SU-DHL-6 (cell line): ENCODE results near the gene RGMA.

Experiments used
- H2AFZ ChIP-seq: fragments of 200-600 bp; sonication (generic); 2 replicates; pipeline ENCODE4 v1.6.1; 2014; ENCODE audit warnings: low read depth, mild to moderate bottlenecking, moderate library complexity, mixed read lengths, antibody characterized with exemption, low read length; ENCODE audit not compliant: severe bottlenecking
- H3F3A ChIP-seq: fragments of 200-600 bp; shearing (Covaris generic); 2 replicates; pipeline ENCODE4 v1.6.0; 2016; ENCODE audit warnings: antibody characterized with exemption, mild to moderate bottlenecking; ENCODE audit not compliant: insufficient read depth
- H3K27ac ChIP-seq: fragments of 200-600 bp; sonication (generic); 2 replicates; pipeline ENCODE4 v1.5.1; 2016; ENCODE audit warnings: low read depth, mild to moderate bottlenecking, low read length, moderate library complexity, mixed read lengths
- H3K27me3 ChIP-seq: fragments of 200-600 bp; sonication (generic), shearing (Covaris generic); 2 replicates; pipeline ENCODE4 v1.6.0; 2014; ENCODE audit warnings: mild to moderate bottlenecking, low read length
- H3K36me3 ChIP-seq: fragments of 200-600 bp; sonication (generic); 2 replicates; pipeline ENCODE4 v1.6.1; 2014; ENCODE audit warnings: mild to moderate bottlenecking, low read length, mixed read lengths
- H3K4me2 ChIP-seq: fragments of 300-600, 200-600 bp; shearing (Covaris generic), sonication (generic); 2 replicates; pipeline ENCODE4 v1.6.0; 2014; ENCODE audit warnings: low read length, low read depth, mild to moderate bottlenecking; ENCODE audit not compliant: poor library complexity, severe bottlenecking
- H3K4me3 ChIP-seq: fragments of 200-600 bp; sonication (generic); 2 replicates; pipeline ENCODE4 v1.5.1; 2014; ENCODE audit warnings: antibody characterized with exemption, low read length, mild to moderate bottlenecking, mixed read lengths; ENCODE audit not compliant: insufficient read depth, poor library complexity, severe bottlenecking
- H3K79me2 ChIP-seq: fragments of 200-600 bp; sonication (generic); 2 replicates; pipeline ENCODE4 v1.6.1; 2014; ENCODE audit warnings: mild to moderate bottlenecking, low read length, moderate library complexity; ENCODE audit not compliant: insufficient read depth
- H3K9ac ChIP-seq: fragments of 200-600 bp; sonication (generic); 2 replicates; pipeline ENCODE4 v1.7.0; 2014; ENCODE audit warnings: mild to moderate bottlenecking, low read length
- H3K9me2 ChIP-seq: fragments of 200-600 bp; sonication (generic); replicated peaks from 2 replicates; pipeline ENCODE4 v1.6.1; 2014; ENCODE audit warnings: low read length; ENCODE audit not compliant: insufficient read depth
- H3K9me3 ChIP-seq: fragments of 200-600 bp; sonication (generic); 2 replicates; pipeline ENCODE4 v1.6.1; 2014; ENCODE audit warnings: low read length, mixed read lengths; ENCODE audit not compliant: insufficient read depth
- H4K20me1 ChIP-seq: fragments of 200-600 bp; sonication (generic); 2 replicates; pipeline ENCODE4 v1.6.1; 2014; ENCODE audit warnings: low read depth, mild to moderate bottlenecking, antibody characterized with exemption, low read length, moderate library complexity, mixed read lengths
- EZH2phosphoT487 ChIP-seq: fragments of 200-600 bp; sonication (generic), shearing (Covaris generic); conservative IDR thresholded peaks from 2 replicates; pipeline ENCODE4 v1.6.1; 2018; ENCODE audit warnings: mild to moderate bottlenecking, antibody characterized with exemption, low read length, moderate library complexity, mixed read lengths
- TF ChIP-seq, protein P1 (sequence below): fragments of 200-600 bp; sonication (generic); IDR thresholded peaks from one replicate; pipeline ENCODE4 v1.5.1; 2017; ENCODE audit warnings: antibody characterized with exemption, mild to moderate bottlenecking, low read length, moderate library complexity; ENCODE audit not compliant: insufficient read depth, poor library complexity, severe bottlenecking

RGMA gene

DNA sequence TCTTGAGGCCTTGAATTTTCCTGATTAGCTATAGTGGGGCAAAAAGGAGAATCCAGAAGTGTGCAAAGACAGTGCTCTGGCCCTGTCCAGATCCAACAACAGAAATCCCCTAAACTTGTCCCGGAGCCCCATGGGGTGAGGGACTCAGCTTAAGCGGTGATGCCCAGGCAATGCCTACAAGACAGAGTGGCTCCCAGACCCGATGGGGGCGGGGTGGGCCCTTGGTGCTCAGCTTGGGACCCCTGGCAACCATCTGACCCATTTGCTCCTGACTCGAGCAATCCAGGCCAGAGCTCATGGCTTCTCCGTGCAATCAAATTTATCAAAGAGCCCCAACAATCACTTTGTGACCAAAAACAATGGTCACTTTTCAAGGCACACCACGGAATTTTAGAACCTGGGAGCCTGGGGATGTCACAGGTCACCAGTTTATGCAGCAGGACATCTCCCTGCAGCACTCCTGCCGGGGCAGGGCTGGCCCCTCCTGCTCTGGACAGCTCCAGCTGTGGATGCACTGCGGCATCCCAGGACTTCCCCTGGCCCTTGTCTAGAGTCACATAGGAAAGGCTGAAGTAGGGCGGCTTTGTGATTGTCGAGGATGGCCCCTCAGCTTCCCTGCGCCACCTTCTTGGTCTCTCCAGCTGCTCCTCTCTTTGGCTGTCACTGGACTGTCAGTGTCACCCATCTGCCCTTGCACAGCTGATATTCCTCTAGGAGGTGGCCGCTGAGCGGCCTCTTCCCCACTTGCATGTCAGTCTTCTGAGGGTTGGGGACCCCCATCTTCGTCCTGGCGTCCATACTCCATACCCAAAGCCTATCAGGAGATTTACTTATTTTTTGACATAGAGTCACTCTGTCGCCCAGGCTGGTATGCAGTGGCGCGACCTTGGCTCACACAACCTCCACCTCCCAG is 28.4 kb downstream of the RGMA start:
- no peaks in the 10 kb centered on the region for H3K36me3 ChIP-seq
- no peaks in the 10 kb centered on the region for H3F3A ChIP-seq
- no peak overlapping the region for H3K4me2 ChIP-seq
- H3K79me2 ChIP-seq = no peaks in the 10 kb centered on the region
- no peaks in the 10 kb centered on the region for H3K9me2 ChIP-seq
- TF ChIP-seq EZH2phosphoT487 = no peak
- TF ChIP-seq, protein P1, sequence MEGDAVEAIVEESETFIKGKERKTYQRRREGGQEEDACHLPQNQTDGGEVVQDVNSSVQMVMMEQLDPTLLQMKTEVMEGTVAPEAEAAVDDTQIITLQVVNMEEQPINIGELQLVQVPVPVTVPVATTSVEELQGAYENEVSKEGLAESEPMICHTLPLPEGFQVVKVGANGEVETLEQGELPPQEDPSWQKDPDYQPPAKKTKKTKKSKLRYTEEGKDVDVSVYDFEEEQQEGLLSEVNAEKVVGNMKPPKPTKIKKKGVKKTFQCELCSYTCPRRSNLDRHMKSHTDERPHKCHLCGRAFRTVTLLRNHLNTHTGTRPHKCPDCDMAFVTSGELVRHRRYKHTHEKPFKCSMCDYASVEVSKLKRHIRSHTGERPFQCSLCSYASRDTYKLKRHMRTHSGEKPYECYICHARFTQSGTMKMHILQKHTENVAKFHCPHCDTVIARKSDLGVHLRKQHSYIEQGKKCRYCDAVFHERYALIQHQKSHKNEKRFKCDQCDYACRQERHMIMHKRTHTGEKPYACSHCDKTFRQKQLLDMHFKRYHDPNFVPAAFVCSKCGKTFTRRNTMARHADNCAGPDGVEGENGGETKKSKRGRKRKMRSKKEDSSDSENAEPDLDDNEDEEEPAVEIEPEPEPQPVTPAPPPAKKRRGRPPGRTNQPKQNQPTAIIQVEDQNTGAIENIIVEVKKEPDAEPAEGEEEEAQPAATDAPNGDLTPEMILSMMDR = no peak
- H3K4me3 ChIP-seq = no peak overlapping the region
- H3K9ac ChIP-seq = no peak overlapping the region
- H4K20me1 ChIP-seq = no peaks in the 10 kb centered on the region
- no peak overlapping the region for H3K27ac ChIP-seq
- H2AFZ ChIP-seq = no peak overlapping the region
- H3K27me3 ChIP-seq = no peaks in the 10 kb centered on the region
- H3K9me3 ChIP-seq = no peaks in the 10 kb centered on the region

DNA sequence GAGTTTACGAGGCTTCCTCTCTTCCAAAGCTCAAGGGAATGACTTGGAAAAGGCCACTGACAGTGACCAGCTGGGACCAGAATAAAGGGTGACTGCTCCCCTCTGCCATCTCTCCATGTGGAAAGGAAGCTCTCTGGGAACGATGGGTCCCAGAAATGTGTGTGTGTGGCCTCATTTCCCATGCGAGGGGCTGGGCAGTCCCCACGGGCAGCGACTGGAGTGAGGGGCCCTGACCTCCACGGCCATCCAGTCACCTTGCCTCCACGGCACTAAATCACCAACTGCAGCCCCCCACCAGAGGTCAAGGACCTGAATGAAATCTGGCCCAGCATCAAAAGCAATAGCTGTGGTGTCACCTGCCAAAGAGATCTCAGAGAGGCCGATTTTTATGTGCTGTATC is 29.6 kb downstream of the RGMA start:
- H3K9me2 ChIP-seq = no peaks in the 10 kb centered on the region
- no peak overlapping the region for H3K4me3 ChIP-seq
- H3K36me3 ChIP-seq = no peaks in the 10 kb centered on the region
- H3K79me2 ChIP-seq = no peaks in the 10 kb centered on the region
- H3K9me3 ChIP-seq = no peaks in the 10 kb centered on the region
- no peaks in the 10 kb centered on the region for H3F3A ChIP-seq
- H3K27me3 ChIP-seq = no peaks in the 10 kb centered on the region
- H2AFZ ChIP-seq = no peak overlapping the region
- no peak overlapping the region for H3K4me2 ChIP-seq
- H3K9ac ChIP-seq = no peak overlapping the region
- TF ChIP-seq, protein P1 = no peak
- no peak for TF ChIP-seq EZH2phosphoT487
- H4K20me1 ChIP-seq = no peaks in the 10 kb centered on the region
- H3K27ac ChIP-seq = no peak overlapping the region

DNA sequence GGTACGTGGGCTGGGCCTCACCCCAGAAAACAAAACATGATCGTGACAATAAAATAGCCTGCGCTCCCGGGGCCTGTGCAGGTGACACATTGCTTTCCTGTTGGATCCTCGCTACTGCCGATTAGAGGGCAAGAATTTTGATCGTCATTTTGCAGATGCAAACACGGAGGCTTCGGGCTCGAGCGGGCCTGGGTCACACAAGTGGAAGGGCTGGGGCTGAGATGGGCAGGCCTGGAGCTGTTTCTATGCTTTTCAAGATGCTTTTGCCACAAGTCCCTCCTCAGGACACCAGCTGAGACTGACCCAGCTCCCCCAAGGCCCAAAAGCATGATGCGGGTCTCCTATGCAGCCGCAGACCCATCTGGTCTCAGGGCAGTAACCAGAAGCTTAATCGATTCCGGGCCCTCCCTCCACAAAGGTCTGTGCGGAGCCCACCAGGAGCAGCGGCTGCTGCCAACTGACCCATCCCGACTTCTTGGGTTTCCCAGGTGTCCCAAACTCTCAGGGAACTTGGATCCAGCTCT is 30.0 kb downstream of the RGMA start:
- no peak overlapping the region for H2AFZ ChIP-seq
- H3K4me3 ChIP-seq = no peak overlapping the region
- no peak overlapping the region for H3K4me2 ChIP-seq
- TF ChIP-seq EZH2phosphoT487 = no peak
- TF ChIP-seq, protein P1 = no peak
- H3K27me3 ChIP-seq = no peaks in the 10 kb centered on the region
- H3K79me2 ChIP-seq = no peaks in the 10 kb centered on the region
- H3K36me3 ChIP-seq = no peaks in the 10 kb centered on the region
- H3K27ac ChIP-seq = no peak overlapping the region
- H3F3A ChIP-seq = no peaks in the 10 kb centered on the region
- H3K9ac ChIP-seq = no peak overlapping the region
- H3K9me2 ChIP-seq = no peaks in the 10 kb centered on the region
- H4K20me1 ChIP-seq = no peaks in the 10 kb centered on the region
- H3K9me3 ChIP-seq = no peaks in the 10 kb centered on the region
